ENCODE measurements around the gene SPNS3. TPM values are rescaled to one million over a fixed set of nuclear protein-coding genes. Genes with fewer than 3 reads are reported as not detected.

SPNS3 gene
- total RNA-seq, 5 donors from 2014 or later (not counting 1 experiment from before 2014, with no cell fraction given): 2.3 to 5.4 (median 4.6) TPM

GRCh38 chr17:4534928-4535666 lies 101.4 kb downstream of the SPNS3 start:
- Mint-ChIP-seq H3K27me3 (peaks cover 7% of the 10 kb centered on the region in 2 donors), H3K9me3 (no peaks in the 10 kb centered on the region), H3K27ac (no peak overlapping the region), H3K4me1 (peaks cover 0 to 5% (median 1%) of the 10 kb centered on the region in 3 donors), H3K4me3 (no peak overlapping the region), H3K36me3 (peaks cover 4% of the 10 kb centered on the region)
- 76% methylated on average over 19 of the region's 27 CpGs for WGBS (ENCODE audit: insufficient coverage)
- no peak for DNase-seq
- ChIA-PET CTCF (interaction anchor here in 1 of 2 donors (0.6 kb wide), 1 partner anchor 523 kb away, joined by 4 read pairs; no protein-coding TSS in a partner anchor), POLR2A (no interaction called here)
- Histone ChIP-seq H3K36me3 (ENCODE audit: control insufficient read depth in 2 of 2, extremely low read depth in 1 of 2, insufficient read depth in 1 of 2, low read length in 1 of 2) (peaks cover 9 to 13% of the 10 kb centered on the region in 2 donors), H3K27ac (ENCODE audit: low read length) (no peak overlapping the region), H3K27me3 (replicated peaks in 1 of 2; ENCODE audit: control insufficient read depth in 2 of 2, extremely low read depth in 1 of 2, insufficient read depth in 2 of 2, low read length in 1 of 2) (peaks cover 0 to 42% of the 10 kb centered on the region in 2 experiments), H3K4me1 (ENCODE audit: control insufficient read depth in 1 of 2, extremely low read depth in 1 of 2, insufficient read depth in 2 of 2, low read length in 2 of 2) (no peaks in the 10 kb centered on the region), H3K4me3 (ENCODE audit: control insufficient read depth in 1 of 2, extremely low read depth in 1 of 2, low read length in 1 of 2) (no peak overlapping the region), H3K9me3 (no peaks in the 10 kb centered on the region)
- no peak for ATAC-seq (replicated peaks in 1 of 4)

GRCh38 chr17:4535667-4536258 lies 102.0 kb downstream of the SPNS3 start:
- H3K27me3 Mint-ChIP-seq: peaks cover 7% of the 10 kb centered on the region in 2 donors
- ChIA-PET CTCF (no interaction called here), POLR2A (no interaction called here)
- DNase-seq (no peak), ATAC-seq (replicated peaks in 1 of 4) (no peak)
- no peak overlapping the region for H3K27ac ChIP-seq (ENCODE audit: low read length)
- H3K4me1 ChIP-seq (ENCODE audit: control insufficient read depth in 1 of 2, extremely low read depth in 1 of 2, insufficient read depth in 2 of 2, low read length in 2 of 2): no peaks in the 10 kb centered on the region
- H3K9me3 ChIP-seq: no peaks in the 10 kb centered on the region
- H3K36me3 ChIP-seq (ENCODE audit: control insufficient read depth in 2 of 2, extremely low read depth in 1 of 2, insufficient read depth in 1 of 2, low read length in 1 of 2): peaks cover 11 to 19% of the 10 kb centered on the region in 2 donors
- H3K27me3 ChIP-seq (replicated peaks in 1 of 2; ENCODE audit: control insufficient read depth in 2 of 2, extremely low read depth in 1 of 2, insufficient read depth in 2 of 2, low read length in 1 of 2): peaks cover 0 to 42% of the 10 kb centered on the region in 2 experiments
- H3K4me3 ChIP-seq (ENCODE audit: control insufficient read depth in 1 of 2, extremely low read depth in 1 of 2, low read length in 1 of 2): no peak overlapping the region
- H3K4me3 Mint-ChIP-seq: no peak overlapping the region
- no peak overlapping the region for H3K27ac Mint-ChIP-seq
- H3K9me3 Mint-ChIP-seq: no peaks in the 10 kb centered on the region
- WGBS (ENCODE audit: insufficient coverage): 83% methylated on average over 8 of the region's 19 CpGs
- H3K4me1 Mint-ChIP-seq: peaks cover 0 to 5% (median 1%) of the 10 kb centered on the region in 3 donors
- peaks cover 4% of the 10 kb centered on the region for H3K36me3 Mint-ChIP-seq

GRCh38 chr17:4536259-4536741 lies 102.6 kb downstream of the SPNS3 start:
- no peak overlapping the region for H3K27ac ChIP-seq (ENCODE audit: low read length)
- DNase-seq (no peak), ATAC-seq (replicated peaks in 1 of 4) (peak in 1 of 4 experiments; percentile 14)
- 71% methylated on average over 9 of the region's 19 CpGs for WGBS (ENCODE audit: insufficient coverage)
- no peaks in the 10 kb centered on the region for H3K9me3 ChIP-seq
- CTCF ChIA-PET: no interaction called here
- peaks cover 12 to 24% of the 10 kb centered on the region in 2 donors for H3K36me3 ChIP-seq (ENCODE audit: control insufficient read depth in 2 of 2, extremely low read depth in 1 of 2, insufficient read depth in 1 of 2, low read length in 1 of 2)
- POLR2A ChIA-PET: no interaction called here
- no peak overlapping the region for H3K4me3 ChIP-seq (ENCODE audit: control insufficient read depth in 1 of 2, extremely low read depth in 1 of 2, low read length in 1 of 2)
- H3K27ac Mint-ChIP-seq: no peak overlapping the region
- peaks cover 0 to 5% (median 1%) of the 10 kb centered on the region in 3 donors for H3K4me1 Mint-ChIP-seq
- no peak overlapping the region for H3K4me3 Mint-ChIP-seq
- H3K36me3 Mint-ChIP-seq: peaks cover 4% of the 10 kb centered on the region
- peaks cover 7% of the 10 kb centered on the region in 2 donors for H3K27me3 Mint-ChIP-seq
- H3K27me3 ChIP-seq (replicated peaks in 1 of 2; ENCODE audit: control insufficient read depth in 2 of 2, extremely low read depth in 1 of 2, insufficient read depth in 2 of 2, low read length in 1 of 2): peaks cover 0 to 40% of the 10 kb centered on the region in 2 experiments
- H3K4me1 ChIP-seq (ENCODE audit: control insufficient read depth in 1 of 2, extremely low read depth in 1 of 2, insufficient read depth in 2 of 2, low read length in 2 of 2): no peaks in the 10 kb centered on the region
- H3K9me3 Mint-ChIP-seq: no peaks in the 10 kb centered on the region

GRCh38 chr17:4536742-4537411 lies 103.1 kb downstream of the SPNS3 start:
- CTCF ChIA-PET: no interaction called here
- Histone ChIP-seq H3K9me3 (no peaks in the 10 kb centered on the region), H3K4me1 (ENCODE audit: control insufficient read depth in 1 of 2, extremely low read depth in 1 of 2, insufficient read depth in 2 of 2, low read length in 2 of 2) (no peaks in the 10 kb centered on the region), H3K27me3 (replicated peaks in 1 of 2; ENCODE audit: control insufficient read depth in 2 of 2, extremely low read depth in 1 of 2, insufficient read depth in 2 of 2, low read length in 1 of 2) (peaks cover 0 to 34% of the 10 kb centered on the region in 2 experiments), H3K36me3 (ENCODE audit: control insufficient read depth in 2 of 2, extremely low read depth in 1 of 2, insufficient read depth in 1 of 2, low read length in 1 of 2) (peaks cover 17 to 29% of the 10 kb centered on the region in 2 donors), H3K4me3 (ENCODE audit: control insufficient read depth in 1 of 2, extremely low read depth in 1 of 2, low read length in 1 of 2) (no peak overlapping the region), H3K27ac (ENCODE audit: low read length) (no peak overlapping the region)
- H3K27me3 Mint-ChIP-seq: peaks cover 6 to 7% of the 10 kb centered on the region in 2 donors
- H3K27ac Mint-ChIP-seq: no peak overlapping the region
- whole genome bisulfite sequencing (ENCODE audit: insufficient coverage): 88% methylated on average over 6 of the region's 18 CpGs
- H3K4me1 Mint-ChIP-seq: peaks cover 0 to 5% (median 1%) of the 10 kb centered on the region in 3 donors
- no peaks in the 10 kb centered on the region for H3K9me3 Mint-ChIP-seq
- POLR2A ChIA-PET: no interaction called here
- peaks cover 7% of the 10 kb centered on the region for H3K36me3 Mint-ChIP-seq
- no peak overlapping the region for H3K4me3 Mint-ChIP-seq
- DNase-seq (no peak), ATAC-seq (replicated peaks in 1 of 4) (no peak)

Other genes starting within 250 kb of the SPNS3 start
- gene ANKFY1, start 170.0 kb upstream of the SPNS3 start, total RNA-seq: 10 to 100 TPM; 58.0 to 69.6 (median 67.0) TPM
- gene UBE2G1, start 67.3 kb upstream of the SPNS3 start, total RNA-seq: 10 to 100 TPM; 49.6 to 62.5 (median 56.4) TPM
- gene SPNS2, start 64.9 kb downstream of the SPNS3 start, total RNA-seq: under 1 TPM; 0.30 to 0.75 (median 0.53) TPM
- 100 to 1,000 TPM in 1 of 5 donors, 10 to 100 TPM in 4; 57.0 to 102 (median 94.2) TPM for gene MYBBP1A, start 121.4 kb downstream of the SPNS3 start, total RNA-seq
- gene GGT6, start 126.6 kb downstream of the SPNS3 start, total RNA-seq: not detected
- not detected for gene SMTNL2, start 150.6 kb downstream of the SPNS3 start, total RNA-seq
- under 1 TPM in 1 of 5 donors, not detected in 4; 0.13 TPM for gene ALOX15, start 207.7 kb downstream of the SPNS3 start, total RNA-seq

All from T-cell (primary cell).